Left lung (tissue), 10 donors: ENCODE measurements around the gene TAS1R3. TPM values are rescaled to one million over a fixed set of nuclear protein-coding genes. Genes with fewer than 3 reads are reported as not detected.
"Not testable (repeated sequence)": the region's sequence is repeated elsewhere in the genome, so short reads cannot be mapped to it uniquely, and the experiment has no call there.

ENCODE experiments used
- ATAC-seq: fragments of 200-7000 bp; cut with Tn5 transposase; one replicate; pipeline ENCODE4 v1.9.1; 2020; ENCODE audit warnings: moderate library complexity
- DNase-seq, 4 donors: peaks; one replicate each; pipeline ENCODE4 v3.0.0-alpha.2; 2013 to 2020
- H3K27ac ChIP-seq, 2 donors: fragments of 200-600 bp; sonication (generic) in 1 of 2; one replicate each; pipeline versions ENCODE4 v1.5.0 to v1.8.0; 2020 to 2021
- H3K27me3 ChIP-seq, 2 donors: fragments of 200-600 bp; sonication (generic) in 1 of 2; one replicate each; pipeline versions ENCODE4 v1.5.0 to v1.8.0; 2020 to 2021
- H3K36me3 ChIP-seq, 2 donors: fragments of 200-600 bp; sonication (generic) in 1 of 2; one replicate each; pipeline versions ENCODE4 v1.5.0 to v1.8.0; 2020 to 2021
- H3K4me1 ChIP-seq, 2 donors: fragments of 200-600 bp; one replicate each; pipeline ENCODE4 v1.8.0; 2021
- H3K4me3 ChIP-seq, 2 donors: fragments of 200-600 bp; sonication (generic) in 1 of 2; one replicate each; pipeline versions ENCODE4 v1.5.0 to v1.8.0; 2020 to 2021; ENCODE audit warnings: mild to moderate bottlenecking in 1 of 2
- H3K9me3 ChIP-seq, 2 donors: fragments of 200-600 bp; sonication (generic) in 1 of 2; one replicate each; pipeline versions ENCODE4 v1.5.0 to v1.8.0; 2020 to 2021
- CTCF ChIP-seq, 2 donors: fragments of 200-600 bp; sonication (generic) in 1 of 2; IDR thresholded peaks; one replicate each; pipeline versions ENCODE4 v1.5.0 to v1.8.0; 2021; ENCODE audit warnings: antibody characterized with exemption in 2 of 2
- intact Hi-C, 2 donors: fragments of 100-400 bp; cut with DNase I; formaldehyde crosslinking; loops; one replicate each; pipeline versions ENCODE4 v1.11.2 to v1.14.2; 2022
- polyA plus RNA-seq, 6 donors: library from polyadenylated mRNA; unstranded; fragments of 120-200 nt; gene quantifications; one replicate each; pipeline ENCODE4 v1.2.1, GENCODE V29; 2013; ENCODE audit not compliant: insufficient read length in 6 of 6
- total RNA-seq, 2 donors: library from RNA; stranded (reverse); fragmentation: NEBNext Ultra II Directional; extraction: Animal tissue kit (Norgen Biotek cat#: 25700); gene quantifications; one replicate each; pipeline ENCODE4 v1.2.1, GENCODE V29; 2021
- donor health status: DM: no; HTN: yes; CAD: no.
- donor health status: DM: no; HTN: no; CAD: no.

Gene TAS1R3
- total and polyA plus RNA-seq, 8 donors = 0.20 to 0.75 (median 0.34) TPM

DNA sequence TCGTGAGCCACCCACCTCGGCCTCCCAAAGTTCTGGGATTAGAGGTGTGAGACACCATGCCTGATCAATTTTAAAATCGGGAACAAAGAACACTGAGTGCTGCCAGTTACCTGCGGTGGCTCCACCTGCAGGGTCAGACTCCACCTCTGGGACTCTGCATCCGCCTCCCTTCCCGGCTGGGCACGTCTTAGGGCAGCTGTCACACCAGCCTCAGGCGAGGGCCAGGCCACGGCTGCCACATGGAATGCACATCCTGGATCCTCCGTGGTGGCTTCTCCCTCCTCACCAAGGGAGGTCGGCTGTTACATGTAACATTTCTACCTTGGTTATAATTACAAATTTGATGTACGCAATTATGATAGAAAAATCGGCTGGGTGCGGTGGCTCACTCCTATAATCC lies 33.2 kb downstream of the TAS1R3 start:
- no peaks in the 10 kb centered on the region for H3K36me3 ChIP-seq
- peaks cover 0 to 40% of the 10 kb centered on the region in 2 donors for H3K27me3 ChIP-seq
- intact Hi-C loops = no loop called here
- no peak for TF ChIP-seq CTCF (IDR thresholded peaks at IDR 0.05)
- ATAC-seq (no peak), DNase-seq (peak in 1 of 4 donors; percentile 65)
- H3K4me1 ChIP-seq = peaks cover 3 to 7% of the 10 kb centered on the region in 2 donors
- H3K9me3 ChIP-seq = peaks cover 0 to 3% of the 10 kb centered on the region in 2 donors
- no peak overlapping the region for H3K4me3 ChIP-seq
- no peak overlapping the region for H3K27ac ChIP-seq

- DNase-seq = no peak
- Histone ChIP-seq H3K27me3 (peaks cover 0 to 21% of the 10 kb centered on the region in 2 donors), H3K36me3 (no peaks in the 10 kb centered on the region), H3K27ac (no peak overlapping the region), H3K9me3 (peaks cover 0 to 3% of the 10 kb centered on the region in 2 donors), H3K4me3 (no peak overlapping the region), H3K4me1 (peaks cover 0 to 3% of the 10 kb centered on the region in 2 donors)
- TF ChIP-seq CTCF (IDR thresholded peaks at IDR 0.05) = no peak
- no peak for ATAC-seq
- intact Hi-C loops = no loop called here
These were observed 35.0 kb downstream of the TAS1R3 start for GRCh38 chr1:1365875-1366698.

DNA sequence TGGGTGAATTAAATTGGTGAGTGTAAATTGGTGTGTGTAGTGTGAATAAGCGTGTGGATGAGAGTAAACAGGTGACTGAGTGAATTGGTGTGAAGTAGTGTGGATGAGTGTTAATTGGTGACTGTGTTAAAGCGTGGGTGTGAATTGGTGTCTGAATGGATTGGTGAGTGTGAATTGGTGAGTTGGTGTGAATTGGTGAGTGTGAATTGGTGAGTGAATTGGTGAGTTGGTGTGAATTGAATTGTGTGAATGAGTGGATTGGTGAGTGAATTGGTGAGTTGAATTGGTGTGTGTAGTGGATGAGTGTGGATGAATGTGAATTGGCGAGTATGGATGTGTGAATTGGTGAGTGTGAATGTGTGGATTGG lies 35.6 kb downstream of the TAS1R3 start:
- intact Hi-C loops = no loop called here
- peaks cover 0 to 15% of the 10 kb centered on the region in 2 donors for H3K27me3 ChIP-seq
- H3K36me3 ChIP-seq = no peaks in the 10 kb centered on the region
- ATAC-seq = no peak
- DNase-seq = no peak
- H3K27ac ChIP-seq = no peak overlapping the region
- TF ChIP-seq CTCF (IDR thresholded peaks at IDR 0.05) = no peak
- H3K9me3 ChIP-seq = peaks cover 0 to 3% of the 10 kb centered on the region in 2 donors
- H3K4me1 ChIP-seq = peaks cover 1 to 9% of the 10 kb centered on the region in 2 donors
- no peak overlapping the region for H3K4me3 ChIP-seq

DNA sequence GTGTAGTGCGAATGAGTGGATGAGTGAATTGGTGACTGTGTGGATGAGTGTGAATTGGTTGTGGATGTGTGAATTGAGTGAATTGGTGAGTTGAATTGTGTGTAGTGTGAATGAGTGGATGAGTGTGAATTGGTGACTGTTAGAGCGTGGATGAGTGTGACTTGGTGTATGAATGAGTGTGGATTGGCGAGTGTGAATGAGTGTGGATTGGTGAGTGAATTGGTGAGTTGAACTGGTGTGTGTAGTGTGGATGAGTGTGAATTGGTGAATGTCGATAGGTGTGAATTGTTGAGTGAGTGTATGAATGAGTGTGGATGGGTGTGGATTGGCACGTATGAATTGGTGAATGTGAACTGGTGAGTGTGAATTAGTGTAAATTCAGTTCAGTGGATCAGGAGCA lies 36.2 kb downstream of the TAS1R3 start:
- H3K9me3 ChIP-seq = peaks cover 0 to 3% of the 10 kb centered on the region in 2 donors
- H3K27me3 ChIP-seq = peaks cover 0 to 9% of the 10 kb centered on the region in 2 donors
- H3K36me3 ChIP-seq = no peaks in the 10 kb centered on the region
- peaks cover 7 to 16% of the 10 kb centered on the region in 2 donors for H3K4me1 ChIP-seq
- DNase-seq (no peak), ATAC-seq (no peak)
- H3K27ac ChIP-seq = no peak overlapping the region
- no peak overlapping the region for H3K4me3 ChIP-seq
- intact Hi-C loops = no loop called here
- TF ChIP-seq CTCF (IDR thresholded peaks at IDR 0.05) = no peak

DNA sequence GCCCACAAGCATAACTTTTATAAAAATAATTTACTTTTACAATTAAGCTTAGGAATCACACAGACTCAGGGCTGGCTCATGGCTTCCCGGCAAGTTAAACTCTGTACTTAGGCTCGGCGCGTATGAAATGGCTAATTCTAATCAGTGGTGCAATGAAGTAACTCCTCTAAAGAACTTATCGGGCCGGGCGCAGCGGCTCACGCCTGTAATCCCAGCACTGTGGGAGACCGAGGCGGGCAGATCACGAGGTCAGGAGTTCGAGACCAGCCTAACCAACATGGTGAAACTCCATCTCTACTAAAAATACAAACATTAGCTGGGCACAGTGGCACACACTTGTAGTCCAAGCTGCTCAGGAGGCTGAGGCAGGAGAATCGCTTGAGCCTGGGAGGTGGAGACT lies 39.0 kb downstream of the TAS1R3 start:
- ATAC-seq, H3K27me3 ChIP-seq, H3K27ac ChIP-seq, intact Hi-C loops, H3K4me3 ChIP-seq, H3K9me3 ChIP-seq: not testable (repeated sequence)
- peaks cover 18 to 38% of the 10 kb centered on the region in 2 donors for H3K4me1 ChIP-seq
- H3K36me3 ChIP-seq = peaks cover 0 to 14% of the 10 kb centered on the region in 2 donors
- DNase-seq = peak in 1 of 4 donors; percentile 38
